Tracheal epithelial cell (primary cell): Measurements from ENCODE around the gene CHRNA9. TPM values are rescaled to one million over a fixed set of nuclear protein-coding genes. Genes with fewer than 3 reads are reported as not detected.

Experiments used
- total RNA-seq: library from RNA; depleted of rRNA; stranded (reverse); fragments of >200 nt; gene quantifications from 2 replicates; pipeline ENCODE4 v1.2.1, GENCODE V29; 2014

The CHRNA9 gene
- 0.48 TPM in 1 of 2 replicates, not detected in the other for total RNA-seq

GRCh38 chr4:40334591-40335524 lies at the start of gene CHRNA9:
Gene CHRNA9 (plus strand): TSS chr4:40335333. CDS start chr4:40335468, 135 bp downstream.

Other genes starting within 250 kb of the CHRNA9 start
- under 0.01 and 0.24 TPM in 2 replicates for gene RHOH, start 138.3 kb upstream of the CHRNA9 start, total RNA-seq